ENCODE measurements around the gene GNAL. TPM values are rescaled to one million over a fixed set of nuclear protein-coding genes. Genes with fewer than 3 reads are reported as not detected.

The GNAL gene
- total RNA-seq, 1 donor from 2014 or later: 5.6 TPM

GRCh38 chr18:11672846-11673454 lies 16.1 kb upstream of the GNAL start:
- no peak for TF ChIP-seq CTCF (IDR thresholded peaks at IDR 0.05)
- H3K4me3 ChIP-seq: no peak overlapping the region
- no peak for DNase-seq
- H3K4me1 ChIP-seq: no peaks in the 10 kb centered on the region
- peaks cover 15% of the 10 kb centered on the region for H3K27me3 ChIP-seq (ENCODE audit: low read depth)
- intact Hi-C loops (cut with DNase I): no loop called here
- no peaks in the 10 kb centered on the region for H3K36me3 ChIP-seq
- no peak overlapping the region for H3K27ac ChIP-seq
- ATAC-seq: no peak
- no peaks in the 10 kb centered on the region for H3K9me3 ChIP-seq

- Histone ChIP-seq H3K4me3 (no peak overlapping the region), H3K4me1 (no peaks in the 10 kb centered on the region), H3K27ac (no peak overlapping the region), H3K9me3 (no peaks in the 10 kb centered on the region), H3K36me3 (no peaks in the 10 kb centered on the region), H3K27me3 (ENCODE audit: low read depth) (peaks cover 15% of the 10 kb centered on the region)
- ATAC-seq: no peak
- no peak for DNase-seq
- no peak for TF ChIP-seq CTCF (IDR thresholded peaks at IDR 0.05)
- intact Hi-C loops (cut with DNase I): no loop called here
These were observed 15.5 kb upstream of the GNAL start for GRCh38 chr18:11673560-11673959.

GRCh38 chr18:11674119-11674518 lies 14.9 kb upstream of the GNAL start:
- ATAC-seq (no peak), DNase-seq (no peak)
- intact Hi-C loops (cut with DNase I): no loop called here
- no peaks in the 10 kb centered on the region for H3K4me1 ChIP-seq
- no peaks in the 10 kb centered on the region for H3K9me3 ChIP-seq
- no peak for TF ChIP-seq CTCF (IDR thresholded peaks at IDR 0.05)
- H3K4me3 ChIP-seq: no peak overlapping the region
- H3K27ac ChIP-seq: no peak overlapping the region
- peaks cover 15% of the 10 kb centered on the region for H3K27me3 ChIP-seq (ENCODE audit: low read depth)
- H3K36me3 ChIP-seq: no peaks in the 10 kb centered on the region

GRCh38 chr18:11676386-11676785 lies 12.7 kb upstream of the GNAL start:
- DNase-seq (no peak), ATAC-seq (no peak)
- intact Hi-C loops (cut with DNase I): no loop called here
- H3K27ac ChIP-seq: no peak overlapping the region
- H3K27me3 ChIP-seq (ENCODE audit: low read depth): peaks cover 15% of the 10 kb centered on the region
- no peak for TF ChIP-seq CTCF (IDR thresholded peaks at IDR 0.05)
- H3K36me3 ChIP-seq: no peaks in the 10 kb centered on the region
- no peak overlapping the region for H3K4me3 ChIP-seq
- no peaks in the 10 kb centered on the region for H3K4me1 ChIP-seq
- H3K9me3 ChIP-seq: no peaks in the 10 kb centered on the region

GRCh38 chr18:11676867-11677266 lies 12.2 kb upstream of the GNAL start:
- Histone ChIP-seq H3K27ac (no peak overlapping the region), H3K36me3 (no peaks in the 10 kb centered on the region), H3K27me3 (ENCODE audit: low read depth) (peaks cover 15% of the 10 kb centered on the region), H3K4me3 (no peak overlapping the region), H3K4me1 (no peaks in the 10 kb centered on the region), H3K9me3 (no peaks in the 10 kb centered on the region)
- intact Hi-C loops (cut with DNase I): no loop called here
- no peak for TF ChIP-seq CTCF (IDR thresholded peaks at IDR 0.05)
- ATAC-seq: no peak
- no peak for DNase-seq

Measured in lower lobe of right lung (tissue), 2 donors.